Measurements from ENCODE around the gene HERC4.
"Not testable (repeated sequence)": the region's sequence is repeated elsewhere in the genome, so short reads cannot be mapped to it uniquely, and the experiment has no call there.

The HERC4 gene

DNA sequence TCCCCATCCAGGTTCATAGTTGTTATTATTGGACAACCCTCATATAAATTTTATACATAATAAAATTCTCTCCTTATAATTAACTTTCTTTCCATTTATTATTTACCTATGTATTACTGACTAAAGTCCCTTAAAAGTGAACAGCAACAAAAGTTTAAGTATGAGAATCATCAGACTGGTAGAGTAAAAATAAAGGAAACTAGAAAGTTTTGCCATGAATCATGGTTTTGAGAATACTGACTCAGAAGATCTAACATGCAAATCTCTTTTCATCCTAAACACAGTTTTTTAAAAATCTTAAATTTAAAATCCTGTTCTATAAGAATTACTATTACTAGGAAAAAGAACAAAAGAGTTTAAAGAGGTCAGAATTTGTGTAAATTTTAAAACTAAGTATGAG lies 32.1 kb downstream of the HERC4 start:
- Histone ChIP-seq H3K4me1 (ENCODE audit: control insufficient read depth in 1 of 2, insufficient read depth in 2 of 2, low read length in 2 of 2) (no peaks in the 10 kb centered on the region), H3K27ac (ENCODE audit: low read length) (no peak overlapping the region), H3K27me3 (ENCODE audit: low read depth, low read length) (no peaks in the 10 kb centered on the region), H3K9me3 (ENCODE audit: control insufficient read depth in 1 of 2, low read length in 2 of 2) (no peaks in the 10 kb centered on the region), H3K4me3 (ENCODE audit: low read depth in 1 of 2, low read length in 2 of 2) (no peak overlapping the region), H3K36me3 (ENCODE audit: control insufficient read depth in 1 of 2, insufficient read depth in 2 of 2, low read length in 2 of 2) (peaks cover 0 to 4% of the 10 kb centered on the region in 2 donors)

GRCh38 chr10:68032113-68032512 lies 43.0 kb downstream of the HERC4 start:
- Histone ChIP-seq H3K4me3 (ENCODE audit: low read depth in 1 of 2, low read length in 2 of 2) (no peak overlapping the region), H3K27me3 (ENCODE audit: low read depth, low read length) (no peaks in the 10 kb centered on the region), H3K36me3 (ENCODE audit: control insufficient read depth in 1 of 2, insufficient read depth in 2 of 2, low read length in 2 of 2) (peaks cover 7 to 23% of the 10 kb centered on the region in 2 donors), H3K9me3 (ENCODE audit: control insufficient read depth in 1 of 2, low read length in 2 of 2) (no peaks in the 10 kb centered on the region), H3K27ac (ENCODE audit: low read length) (no peak overlapping the region), H3K4me1 (ENCODE audit: control insufficient read depth in 1 of 2, insufficient read depth in 2 of 2, low read length in 2 of 2) (no peaks in the 10 kb centered on the region)

DNA sequence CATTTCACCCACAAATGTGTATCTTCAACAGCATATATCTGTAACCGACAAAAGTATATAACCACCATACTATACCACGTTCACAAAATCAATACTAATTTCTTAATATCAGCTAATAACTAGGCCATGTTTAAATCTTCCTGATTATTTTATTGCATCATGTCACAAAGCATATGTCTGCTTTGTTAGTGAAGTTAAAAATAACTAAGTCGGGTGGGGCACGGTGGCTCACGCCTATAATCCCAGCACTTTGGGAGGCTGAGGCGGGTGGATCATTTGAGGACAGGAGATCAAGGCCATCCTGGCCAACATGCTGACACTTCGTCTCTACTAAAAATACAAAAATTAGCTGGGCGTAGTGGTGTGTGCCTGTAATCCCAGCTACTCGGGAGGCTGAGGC lies 47.7 kb downstream of the HERC4 start:
- no peak overlapping the region for H3K27ac ChIP-seq (ENCODE audit: low read length)
- H3K36me3 ChIP-seq (ENCODE audit: control insufficient read depth in 1 of 2, insufficient read depth in 2 of 2, low read length in 2 of 2), result peaks cover 27 to 43% of the 10 kb centered on the region in 2 donors
- H3K27me3 ChIP-seq (ENCODE audit: low read depth, low read length), result no peaks in the 10 kb centered on the region
- H3K4me1 ChIP-seq (ENCODE audit: control insufficient read depth in 1 of 2, insufficient read depth in 2 of 2, low read length in 2 of 2), result no peaks in the 10 kb centered on the region
- H3K4me3 ChIP-seq (ENCODE audit: low read depth in 1 of 2, low read length in 2 of 2), result no peak overlapping the region
- no peaks in the 10 kb centered on the region for H3K9me3 ChIP-seq (ENCODE audit: control insufficient read depth in 1 of 2, low read length in 2 of 2)

- Histone ChIP-seq H3K4me3 (ENCODE audit: low read depth in 1 of 2, low read length in 2 of 2) (no peak overlapping the region), H3K9me3 (ENCODE audit: control insufficient read depth in 1 of 2, low read length in 2 of 2) (peaks cover 0 to 4% of the 10 kb centered on the region in 2 donors), H3K36me3 (ENCODE audit: control insufficient read depth in 1 of 2, insufficient read depth in 2 of 2, low read length in 2 of 2) (peaks cover 27 to 62% of the 10 kb centered on the region in 2 donors), H3K27ac (ENCODE audit: low read length) (no peak overlapping the region), H3K4me1 (ENCODE audit: control insufficient read depth in 1 of 2, insufficient read depth in 2 of 2, low read length in 2 of 2) (no peaks in the 10 kb centered on the region), H3K27me3 (ENCODE audit: low read depth, low read length) (no peaks in the 10 kb centered on the region)
These were observed 51.8 kb downstream of the HERC4 start for GRCh38 chr10:68023292-68023691.

DNA sequence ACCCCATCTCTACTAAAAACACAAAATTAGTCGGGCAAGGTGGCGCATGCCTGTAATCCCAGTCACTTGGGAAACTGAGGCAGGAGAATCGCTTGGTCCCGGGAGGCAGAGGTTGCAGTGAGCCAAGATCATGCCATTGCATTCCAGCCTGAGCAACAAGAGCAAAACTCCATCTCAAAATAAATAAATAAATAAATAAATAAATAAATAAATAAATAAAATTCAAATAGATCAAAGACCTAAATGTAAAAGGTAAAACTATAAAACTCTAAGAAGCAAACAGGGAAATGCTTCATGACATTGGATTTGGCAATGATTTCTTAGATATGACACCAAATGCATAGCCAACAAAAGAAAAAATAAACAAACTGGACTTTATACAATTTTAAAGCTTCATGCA lies 52.8 kb downstream of the HERC4 start:
- not testable (repeated sequence) for H3K4me1 ChIP-seq (ENCODE audit: control insufficient read depth in 1 of 2, insufficient read depth in 2 of 2, low read length in 2 of 2); H3K4me3 ChIP-seq (ENCODE audit: low read depth in 1 of 2, low read length in 2 of 2); H3K27ac ChIP-seq (ENCODE audit: low read length); H3K9me3 ChIP-seq (ENCODE audit: control insufficient read depth in 1 of 2, low read length in 2 of 2); H3K27me3 ChIP-seq (ENCODE audit: low read depth, low read length)
- H3K36me3 ChIP-seq (ENCODE audit: control insufficient read depth in 1 of 2, insufficient read depth in 2 of 2, low read length in 2 of 2), result peaks cover 26 to 58% of the 10 kb centered on the region in 2 donors

DNA sequence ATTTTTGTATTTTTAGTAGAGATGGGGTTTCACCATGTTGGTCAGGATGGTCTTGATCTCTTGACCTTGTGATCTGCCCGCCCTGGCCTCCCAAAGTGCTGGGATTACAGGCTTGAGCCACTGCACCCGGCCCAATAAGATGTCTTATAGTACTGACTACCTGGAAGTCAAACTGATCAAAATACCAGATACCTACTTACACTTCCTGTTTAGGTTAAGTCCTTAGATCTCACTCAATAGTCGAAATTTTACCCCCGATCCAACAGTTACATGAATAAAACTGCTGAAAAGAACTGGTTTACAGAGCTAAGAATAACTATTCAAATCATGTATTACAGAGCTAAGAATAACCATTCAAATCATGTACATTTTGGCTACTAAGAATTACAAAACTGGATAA lies 58.6 kb downstream of the HERC4 start:
- H3K36me3 ChIP-seq (ENCODE audit: control insufficient read depth in 1 of 2, insufficient read depth in 2 of 2, low read length in 2 of 2), result peaks cover 16 to 37% of the 10 kb centered on the region in 2 donors
- not testable (repeated sequence) for H3K27me3 ChIP-seq (ENCODE audit: low read depth, low read length); H3K27ac ChIP-seq (ENCODE audit: low read length); H3K4me3 ChIP-seq (ENCODE audit: low read depth in 1 of 2, low read length in 2 of 2); H3K9me3 ChIP-seq (ENCODE audit: control insufficient read depth in 1 of 2, low read length in 2 of 2); H3K4me1 ChIP-seq (ENCODE audit: control insufficient read depth in 1 of 2, insufficient read depth in 2 of 2, low read length in 2 of 2)

DNA sequence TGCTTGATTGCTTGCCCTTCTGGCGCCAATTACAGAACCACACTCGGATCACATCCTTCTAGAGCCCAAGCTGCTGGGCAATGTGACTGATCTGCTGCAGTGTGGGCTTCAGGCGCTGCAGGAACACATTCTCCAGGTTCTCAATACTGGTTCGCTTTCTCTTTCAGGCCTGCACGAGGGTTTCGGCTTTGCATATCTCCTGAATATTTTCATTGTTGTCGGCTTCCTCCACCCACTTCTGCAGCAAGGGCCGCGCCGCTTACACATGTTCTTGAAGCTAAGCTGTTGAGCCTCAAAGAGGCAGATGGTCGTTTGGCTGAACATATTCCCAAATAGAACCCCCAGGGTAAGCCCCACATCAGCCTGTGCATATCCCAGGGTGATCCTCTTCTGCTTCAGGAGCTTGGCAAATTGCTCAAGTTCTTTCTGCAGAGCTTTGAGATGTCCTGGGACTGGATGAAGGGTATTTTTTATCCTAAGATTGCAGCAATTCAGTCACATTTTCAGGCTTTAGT lies 64.6 kb downstream of the HERC4 start:
- H3K27ac ChIP-seq (ENCODE audit: low read length), result no peak overlapping the region
- no peaks in the 10 kb centered on the region for H3K4me1 ChIP-seq (ENCODE audit: control insufficient read depth in 1 of 2, insufficient read depth in 2 of 2, low read length in 2 of 2)
- no peaks in the 10 kb centered on the region for H3K9me3 ChIP-seq (ENCODE audit: control insufficient read depth in 1 of 2, low read length in 2 of 2)
- no peaks in the 10 kb centered on the region for H3K27me3 ChIP-seq (ENCODE audit: low read depth, low read length)
- no peak overlapping the region for H3K4me3 ChIP-seq (ENCODE audit: low read depth in 1 of 2, low read length in 2 of 2)
- peaks cover 31 to 46% of the 10 kb centered on the region in 2 donors for H3K36me3 ChIP-seq (ENCODE audit: control insufficient read depth in 1 of 2, insufficient read depth in 2 of 2, low read length in 2 of 2)

DNA sequence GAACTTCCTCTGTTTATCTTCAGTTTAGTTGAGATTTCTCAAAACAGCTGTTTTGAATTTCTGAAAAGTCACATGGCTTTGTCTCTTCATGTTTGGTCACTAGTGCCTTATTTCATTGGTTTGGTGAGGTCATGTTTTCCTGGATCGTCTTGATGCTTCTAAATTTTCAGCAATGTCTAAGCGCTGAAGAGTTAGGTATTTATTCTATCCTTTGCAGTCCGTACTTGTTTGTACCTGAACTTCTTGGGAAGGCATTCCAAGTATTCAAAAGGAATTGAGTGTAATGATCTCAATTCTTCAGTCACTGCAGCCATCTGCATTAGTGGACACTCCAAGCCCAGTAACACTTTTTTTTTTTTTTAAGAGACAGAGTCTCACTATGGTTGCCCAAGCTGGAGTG lies 67.7 kb downstream of the HERC4 start:
- Histone ChIP-seq H3K36me3 (ENCODE audit: control insufficient read depth in 1 of 2, insufficient read depth in 2 of 2, low read length in 2 of 2) (peaks cover 25 to 45% of the 10 kb centered on the region in 2 donors), H3K9me3 (ENCODE audit: control insufficient read depth in 1 of 2, low read length in 2 of 2) (no peaks in the 10 kb centered on the region), H3K27ac (ENCODE audit: low read length) (no peak overlapping the region), H3K4me1 (ENCODE audit: control insufficient read depth in 1 of 2, insufficient read depth in 2 of 2, low read length in 2 of 2) (no peaks in the 10 kb centered on the region), H3K27me3 (ENCODE audit: low read depth, low read length) (no peaks in the 10 kb centered on the region), H3K4me3 (ENCODE audit: low read depth in 1 of 2, low read length in 2 of 2) (no peak overlapping the region)

DNA sequence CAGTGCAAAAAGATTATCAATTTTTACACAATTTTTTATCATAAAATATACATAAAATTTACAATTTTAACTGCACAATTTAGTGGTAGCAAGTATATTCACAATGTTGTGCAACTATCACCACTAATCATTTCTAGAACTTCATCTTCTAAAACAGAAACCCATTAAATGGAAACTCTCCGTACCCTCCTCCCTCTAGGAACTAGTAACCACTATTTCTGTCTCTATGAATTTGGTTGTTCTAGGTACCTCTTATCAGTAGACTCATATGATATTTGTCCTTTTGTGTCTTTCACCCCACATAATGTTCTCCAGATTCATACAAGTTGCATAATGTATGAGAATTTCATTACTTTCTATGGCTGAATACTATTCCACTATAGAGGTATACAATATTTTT lies 73.5 kb downstream of the HERC4 start:
- peaks cover 0 to 16% of the 10 kb centered on the region in 2 donors for H3K36me3 ChIP-seq (ENCODE audit: control insufficient read depth in 1 of 2, insufficient read depth in 2 of 2, low read length in 2 of 2)

GRCh38 chr10:68001000-68001399 lies 74.1 kb downstream of the HERC4 start:
- Histone ChIP-seq H3K36me3 (ENCODE audit: control insufficient read depth in 1 of 2, insufficient read depth in 2 of 2, low read length in 2 of 2) (peaks cover 4 to 19% of the 10 kb centered on the region in 2 donors), H3K4me3 (ENCODE audit: low read depth in 1 of 2, low read length in 2 of 2) (no peak overlapping the region), H3K27ac (ENCODE audit: low read length) (no peak overlapping the region), H3K9me3 (ENCODE audit: control insufficient read depth in 1 of 2, low read length in 2 of 2) (no peaks in the 10 kb centered on the region), H3K27me3 (ENCODE audit: low read depth, low read length) (no peaks in the 10 kb centered on the region), H3K4me1 (ENCODE audit: control insufficient read depth in 1 of 2, insufficient read depth in 2 of 2, low read length in 2 of 2) (no peaks in the 10 kb centered on the region)

More for the DNA sequence above, 73.5 kb downstream of the HERC4 start:
- no peaks in the 10 kb centered on the region for H3K9me3 ChIP-seq (ENCODE audit: control insufficient read depth in 1 of 2, low read length in 2 of 2)
- no peaks in the 10 kb centered on the region for H3K27me3 ChIP-seq (ENCODE audit: low read depth, low read length)
- H3K4me1 ChIP-seq (ENCODE audit: control insufficient read depth in 1 of 2, insufficient read depth in 2 of 2, low read length in 2 of 2), result no peaks in the 10 kb centered on the region
- no peak overlapping the region for H3K4me3 ChIP-seq (ENCODE audit: low read depth in 1 of 2, low read length in 2 of 2)
- H3K27ac ChIP-seq (ENCODE audit: low read length), result no peak overlapping the region

GRCh38 chr10:67990093-67990492 lies 85.0 kb downstream of the HERC4 start:
- H3K27ac ChIP-seq (ENCODE audit: low read length), result no peak overlapping the region
- H3K27me3 ChIP-seq (ENCODE audit: low read depth, low read length), result no peaks in the 10 kb centered on the region
- no peaks in the 10 kb centered on the region for H3K9me3 ChIP-seq (ENCODE audit: control insufficient read depth in 1 of 2, low read length in 2 of 2)
- peaks cover 27 to 53% of the 10 kb centered on the region in 2 donors for H3K36me3 ChIP-seq (ENCODE audit: control insufficient read depth in 1 of 2, insufficient read depth in 2 of 2, low read length in 2 of 2)
- no peak overlapping the region for H3K4me3 ChIP-seq (ENCODE audit: low read depth in 1 of 2, low read length in 2 of 2)
- no peaks in the 10 kb centered on the region for H3K4me1 ChIP-seq (ENCODE audit: control insufficient read depth in 1 of 2, insufficient read depth in 2 of 2, low read length in 2 of 2)

DNA sequence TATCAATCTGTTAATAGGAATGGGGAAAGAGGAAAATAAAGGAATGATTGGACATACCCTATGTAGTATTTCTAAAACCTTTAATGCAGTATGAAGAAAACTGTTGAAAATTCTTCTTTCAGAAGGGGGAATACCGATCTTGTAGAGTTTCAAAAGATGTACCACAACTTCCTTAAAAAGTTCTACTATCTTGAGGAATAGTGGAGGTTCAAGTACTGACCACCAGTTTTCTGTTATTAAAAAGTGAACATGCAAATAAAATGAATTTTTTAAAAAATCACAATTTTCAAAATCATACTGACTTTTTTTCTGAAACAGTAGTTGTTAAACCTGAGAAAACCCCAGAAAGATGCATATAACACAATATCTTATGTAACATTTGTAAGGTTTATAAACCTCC lies 86.5 kb downstream of the HERC4 start:
- Histone ChIP-seq H3K4me3 (ENCODE audit: low read depth in 1 of 2, low read length in 2 of 2) (no peak overlapping the region), H3K4me1 (ENCODE audit: control insufficient read depth in 1 of 2, insufficient read depth in 2 of 2, low read length in 2 of 2) (no peaks in the 10 kb centered on the region), H3K27me3 (ENCODE audit: low read depth, low read length) (no peaks in the 10 kb centered on the region), H3K36me3 (ENCODE audit: control insufficient read depth in 1 of 2, insufficient read depth in 2 of 2, low read length in 2 of 2) (peaks cover 27 to 54% of the 10 kb centered on the region in 2 donors), H3K27ac (ENCODE audit: low read length) (no peak overlapping the region), H3K9me3 (ENCODE audit: control insufficient read depth in 1 of 2, low read length in 2 of 2) (no peaks in the 10 kb centered on the region)
